IgD-negative memory B cell (primary cell): ENCODE data around the gene ATG2B. TPM values are rescaled to one million over a fixed set of nuclear protein-coding genes. Genes with fewer than 3 reads are reported as not detected.

ENCODE experiments used
- H3K27ac Mint-ChIP-seq, 3 donors: one replicate each; pipeline ENCODE4 v1.8.0; 2020 to 2022; ENCODE audit warnings: mild to moderate bottlenecking in 3 of 3, mixed read lengths in 3 of 3, moderate library complexity in 1 of 3
- H3K27me3 Mint-ChIP-seq: one replicate; pipeline ENCODE4 v1.8.0; 2021; ENCODE audit warnings: mixed read lengths
- H3K36me3 Mint-ChIP-seq: one replicate; pipeline ENCODE4 v1.8.0; 2020; ENCODE audit warnings: mild to moderate bottlenecking, mixed read lengths
- H3K4me1 Mint-ChIP-seq, 3 donors: one replicate each; pipeline ENCODE4 v1.8.0; 2020 to 2022; ENCODE audit warnings: mixed read lengths in 3 of 3, mild to moderate bottlenecking in 1 of 3
- H3K4me3 Mint-ChIP-seq, 4 donors: one replicate each; pipeline ENCODE4 v1.8.0; 2020 to 2022; ENCODE audit warnings: mild to moderate bottlenecking in 4 of 4, mixed read lengths in 4 of 4, moderate library complexity in 3 of 4
- H3K9me3 Mint-ChIP-seq, 3 donors: one replicate each; pipeline ENCODE4 v1.8.0; 2020 to 2021; ENCODE audit warnings: mixed read lengths in 3 of 3, mild to moderate bottlenecking in 1 of 3
- polyA plus RNA-seq: library from polyadenylated mRNA; unstranded; fragments of 300-500 nt; fragmentation: Illumina TruSeq; gene quantifications from one replicate; pipeline ENCODE4 v1.2.3, GENCODE V29; 2021

Gene ATG2B, protein sequence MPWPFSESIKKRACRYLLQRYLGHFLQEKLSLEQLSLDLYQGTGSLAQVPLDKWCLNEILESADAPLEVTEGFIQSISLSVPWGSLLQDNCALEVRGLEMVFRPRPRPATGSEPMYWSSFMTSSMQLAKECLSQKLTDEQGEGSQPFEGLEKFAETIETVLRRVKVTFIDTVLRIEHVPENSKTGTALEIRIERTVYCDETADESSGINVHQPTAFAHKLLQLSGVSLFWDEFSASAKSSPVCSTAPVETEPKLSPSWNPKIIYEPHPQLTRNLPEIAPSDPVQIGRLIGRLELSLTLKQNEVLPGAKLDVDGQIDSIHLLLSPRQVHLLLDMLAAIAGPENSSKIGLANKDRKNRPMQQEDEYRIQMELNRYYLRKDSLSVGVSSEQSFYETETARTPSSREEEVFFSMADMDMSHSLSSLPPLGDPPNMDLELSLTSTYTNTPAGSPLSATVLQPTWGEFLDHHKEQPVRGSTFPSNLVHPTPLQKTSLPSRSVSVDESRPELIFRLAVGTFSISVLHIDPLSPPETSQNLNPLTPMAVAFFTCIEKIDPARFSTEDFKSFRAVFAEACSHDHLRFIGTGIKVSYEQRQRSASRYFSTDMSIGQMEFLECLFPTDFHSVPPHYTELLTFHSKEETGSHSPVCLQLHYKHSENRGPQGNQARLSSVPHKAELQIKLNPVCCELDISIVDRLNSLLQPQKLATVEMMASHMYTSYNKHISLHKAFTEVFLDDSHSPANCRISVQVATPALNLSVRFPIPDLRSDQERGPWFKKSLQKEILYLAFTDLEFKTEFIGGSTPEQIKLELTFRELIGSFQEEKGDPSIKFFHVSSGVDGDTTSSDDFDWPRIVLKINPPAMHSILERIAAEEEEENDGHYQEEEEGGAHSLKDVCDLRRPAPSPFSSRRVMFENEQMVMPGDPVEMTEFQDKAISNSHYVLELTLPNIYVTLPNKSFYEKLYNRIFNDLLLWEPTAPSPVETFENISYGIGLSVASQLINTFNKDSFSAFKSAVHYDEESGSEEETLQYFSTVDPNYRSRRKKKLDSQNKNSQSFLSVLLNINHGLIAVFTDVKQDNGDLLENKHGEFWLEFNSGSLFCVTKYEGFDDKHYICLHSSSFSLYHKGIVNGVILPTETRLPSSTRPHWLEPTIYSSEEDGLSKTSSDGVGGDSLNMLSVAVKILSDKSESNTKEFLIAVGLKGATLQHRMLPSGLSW (N-terminal part only)
- polyA plus RNA-seq = 1.9 TPM

DNA sequence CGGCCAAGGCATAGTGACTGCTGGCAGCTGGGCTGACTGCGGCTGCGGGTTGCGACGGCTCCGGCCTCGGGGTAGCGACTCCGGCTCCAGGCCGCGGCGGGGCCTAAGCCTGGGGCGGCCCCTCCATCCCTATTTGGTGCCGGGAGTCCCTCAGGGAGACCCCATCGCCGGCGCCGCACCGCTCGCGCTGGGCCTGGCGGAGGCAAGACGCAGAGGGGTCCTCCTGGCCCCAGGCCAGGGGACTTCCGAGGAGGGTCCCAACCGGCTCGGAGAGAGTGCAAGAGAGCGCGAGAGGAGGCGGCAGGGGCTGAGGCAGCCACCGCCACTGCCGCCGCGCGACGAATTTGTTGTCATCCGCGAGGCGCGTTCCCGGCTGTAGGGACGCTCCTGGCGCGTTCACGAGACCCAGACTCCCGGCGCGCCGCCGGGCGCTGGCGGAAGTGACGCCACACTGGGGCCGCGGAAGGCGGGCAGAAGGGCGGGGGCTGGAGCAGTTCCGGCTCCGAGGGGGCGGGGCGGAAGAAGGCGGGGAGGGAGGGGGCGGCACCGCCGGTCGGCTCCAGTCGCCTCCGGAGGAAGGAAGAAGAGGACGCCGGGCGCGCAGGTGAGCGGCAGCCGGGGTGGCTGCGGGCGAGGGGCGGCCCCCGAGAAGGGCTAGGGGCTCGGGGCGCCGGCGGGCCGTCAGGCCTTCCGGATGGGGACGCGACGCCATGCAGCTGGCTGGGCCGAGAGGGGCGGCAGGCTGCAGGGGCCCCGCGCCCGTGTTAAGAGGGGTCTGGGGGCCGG, at the start of gene ATG2B, which contains the start of gene GSKIP:
ATG2B (minus strand) TSS at position 377 of the 786 bp plus-strand sequence; CDS start at position 12, 365 bp downstream.
GSKIP (plus strand) TSS at position 562 of the 786 bp plus-strand sequence. CDS start 18,722 bp downstream, outside the sequence.
- H3K27me3 Mint-ChIP-seq = no peaks in the 10 kb centered on the region
- H3K4me1 Mint-ChIP-seq = peaks cover 37 to 39% (median 38%) of the 10 kb centered on the region in 3 donors
- H3K4me3 Mint-ChIP-seq = peak within 1 kb of the TSS; percentile 89 to 95 (median 90)
- H3K9me3 Mint-ChIP-seq = no peaks in the 10 kb centered on the region
- H3K36me3 Mint-ChIP-seq = peaks cover 6% of the 10 kb centered on the region
- H3K27ac Mint-ChIP-seq = peak within 1 kb of the TSS; percentile 86 to 92 (median 92)

DNA sequence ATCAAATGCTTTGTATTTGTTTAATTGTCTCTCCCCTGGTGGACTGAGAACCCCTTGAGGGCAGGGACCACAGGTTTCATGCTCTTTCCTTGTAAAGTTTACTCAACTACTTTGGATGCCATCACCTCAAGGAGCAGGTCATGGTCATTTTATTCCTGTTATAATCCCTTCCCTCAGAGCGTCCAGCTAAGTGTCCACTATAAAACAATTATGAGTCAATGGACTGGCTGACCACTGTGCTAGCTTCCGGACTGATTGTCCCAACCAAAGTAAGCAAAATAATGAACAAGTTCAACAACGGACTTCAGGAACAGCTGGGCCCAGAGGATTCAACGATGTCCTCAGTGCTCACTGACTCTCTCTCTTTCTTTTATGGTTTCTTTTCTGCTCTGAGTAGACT, 47.0 kb upstream of the ATG2B start:
- H3K4me1 Mint-ChIP-seq = no peaks in the 10 kb centered on the region
- H3K4me3 Mint-ChIP-seq = no peak overlapping the region
- no peaks in the 10 kb centered on the region for H3K9me3 Mint-ChIP-seq
- H3K27me3 Mint-ChIP-seq = no peaks in the 10 kb centered on the region
- H3K36me3 Mint-ChIP-seq = peaks cover 3% of the 10 kb centered on the region
- no peak overlapping the region for H3K27ac Mint-ChIP-seq

DNA sequence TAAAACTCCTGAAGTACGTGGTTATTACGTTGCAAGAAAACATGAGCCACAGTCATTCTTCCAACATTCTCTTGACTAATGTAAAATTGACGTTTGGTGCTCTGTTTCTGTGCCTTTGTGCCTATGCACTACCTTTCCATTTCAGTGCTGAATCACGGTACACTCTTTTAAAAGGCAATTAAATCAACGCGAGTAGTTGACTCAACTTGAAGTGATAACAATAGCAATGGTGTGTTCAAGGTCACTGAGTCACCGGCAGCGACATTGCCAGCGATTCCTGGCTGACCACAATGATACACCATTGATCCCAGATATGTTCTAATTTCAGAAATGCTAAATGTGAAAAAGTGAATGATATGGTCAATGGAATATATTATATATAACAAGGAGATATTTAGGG, 46.6 kb upstream of the ATG2B start:
- peaks cover 3% of the 10 kb centered on the region for H3K36me3 Mint-ChIP-seq
- no peak overlapping the region for H3K27ac Mint-ChIP-seq
- H3K9me3 Mint-ChIP-seq = no peaks in the 10 kb centered on the region
- H3K27me3 Mint-ChIP-seq = no peaks in the 10 kb centered on the region
- H3K4me3 Mint-ChIP-seq = no peak overlapping the region
- no peaks in the 10 kb centered on the region for H3K4me1 Mint-ChIP-seq

DNA sequence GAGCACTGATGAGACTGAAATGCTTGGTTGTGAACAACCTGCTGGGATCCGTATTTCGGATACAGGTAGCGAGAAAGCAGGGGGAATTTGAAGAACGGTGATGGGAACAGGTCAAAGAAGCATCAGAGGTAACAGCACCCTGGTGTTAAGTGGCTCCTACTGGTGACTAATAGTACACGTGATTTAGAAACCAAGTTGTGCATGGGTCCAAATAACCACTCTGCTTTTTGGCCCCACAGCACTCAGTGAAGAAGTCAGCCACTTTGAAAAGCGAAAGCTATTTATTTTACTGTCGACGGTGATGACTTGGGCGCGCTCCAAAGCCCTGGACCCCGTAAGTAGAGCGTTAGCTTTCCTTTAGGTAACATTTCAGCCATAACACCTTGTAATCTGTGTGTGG, 45.5 kb upstream of the ATG2B start:
- Mint-ChIP-seq H3K4me1 (no peaks in the 10 kb centered on the region), H3K36me3 (peaks cover 3% of the 10 kb centered on the region), H3K27me3 (no peaks in the 10 kb centered on the region), H3K9me3 (no peaks in the 10 kb centered on the region), H3K4me3 (no peak overlapping the region), H3K27ac (no peak overlapping the region)

DNA sequence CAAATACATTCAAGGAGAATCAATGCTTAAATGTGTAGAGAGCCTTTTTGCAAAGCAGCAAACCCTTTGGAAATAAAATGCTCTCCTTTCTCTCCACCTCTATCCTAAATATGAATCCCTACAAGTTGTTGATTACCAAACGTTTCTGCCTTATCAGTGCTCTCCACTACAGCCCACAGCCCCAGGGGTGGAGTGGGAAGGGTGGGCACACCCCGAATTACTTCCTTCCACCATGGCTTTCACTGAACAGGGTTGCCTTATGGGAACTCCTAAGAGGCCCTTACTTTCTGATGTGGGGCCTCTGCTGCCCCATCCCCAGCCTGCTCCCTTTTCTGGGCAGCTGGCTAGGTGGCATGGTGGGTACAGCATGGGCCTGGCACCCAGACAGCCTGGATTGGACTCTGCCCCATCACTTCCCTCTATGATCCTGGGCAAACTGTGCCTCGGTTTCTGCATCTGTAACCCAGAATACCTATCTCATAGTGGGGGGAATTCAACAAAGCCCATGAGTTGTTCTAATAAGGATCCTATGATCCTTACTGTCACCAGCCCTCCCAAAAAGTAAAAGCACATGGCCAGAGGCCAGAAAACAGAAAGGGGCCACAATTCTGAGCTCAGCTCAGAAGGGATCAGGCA, 44.9 kb upstream of the ATG2B start:
- Mint-ChIP-seq H3K4me1 (no peaks in the 10 kb centered on the region), H3K27ac (no peak overlapping the region), H3K27me3 (no peaks in the 10 kb centered on the region), H3K36me3 (peaks cover under 1% of the 10 kb centered on the region), H3K9me3 (no peaks in the 10 kb centered on the region), H3K4me3 (no peak overlapping the region)

DNA sequence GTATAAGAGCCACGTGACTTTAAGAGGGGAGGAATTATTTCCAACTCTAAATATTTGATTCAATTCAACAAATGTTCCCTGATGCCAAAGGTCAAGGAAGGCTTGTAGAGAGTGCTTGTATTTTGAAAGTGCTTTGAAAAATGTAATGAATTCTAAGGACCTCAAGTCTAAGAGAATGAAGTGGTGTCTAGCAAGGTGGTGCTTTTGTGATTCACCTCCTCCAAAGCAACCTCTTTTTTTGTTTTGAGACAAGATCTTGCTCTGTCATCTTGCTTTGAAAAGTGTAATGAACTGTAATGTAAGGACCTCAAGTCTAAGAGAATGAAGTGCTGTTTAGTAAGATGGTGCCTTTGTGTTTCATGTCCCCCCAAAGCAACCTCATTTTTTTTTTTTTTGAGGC, 42.5 kb upstream of the ATG2B start:
- H3K36me3 Mint-ChIP-seq = no peaks in the 10 kb centered on the region
- no peak overlapping the region for H3K4me3 Mint-ChIP-seq
- H3K27ac Mint-ChIP-seq = no peak overlapping the region
- no peaks in the 10 kb centered on the region for H3K4me1 Mint-ChIP-seq
- no peaks in the 10 kb centered on the region for H3K9me3 Mint-ChIP-seq
- H3K27me3 Mint-ChIP-seq = no peaks in the 10 kb centered on the region

DNA sequence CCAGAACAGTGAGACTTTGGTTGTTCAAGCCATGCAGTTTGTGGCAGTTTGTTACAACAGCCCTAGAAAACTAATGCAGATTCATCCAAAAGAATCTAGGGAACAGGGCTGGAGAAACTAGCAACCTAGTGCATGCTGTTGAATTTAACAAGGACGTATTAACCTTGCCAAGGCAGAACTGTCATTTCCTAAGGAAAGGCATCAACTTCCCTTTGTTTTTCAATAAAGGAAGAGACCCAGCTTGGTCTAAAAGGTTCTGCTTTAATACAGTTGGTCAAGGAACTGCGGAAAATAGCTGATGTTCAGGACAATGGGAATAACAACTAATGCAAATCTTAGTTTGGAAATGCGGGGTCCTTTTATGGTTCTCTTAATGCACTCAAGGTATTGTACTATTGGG, 40.3 kb upstream of the ATG2B start:
- Mint-ChIP-seq H3K36me3 (no peaks in the 10 kb centered on the region), H3K9me3 (no peaks in the 10 kb centered on the region), H3K27me3 (peaks cover 6% of the 10 kb centered on the region), H3K4me1 (no peaks in the 10 kb centered on the region), H3K27ac (no peak overlapping the region), H3K4me3 (no peak overlapping the region)

DNA sequence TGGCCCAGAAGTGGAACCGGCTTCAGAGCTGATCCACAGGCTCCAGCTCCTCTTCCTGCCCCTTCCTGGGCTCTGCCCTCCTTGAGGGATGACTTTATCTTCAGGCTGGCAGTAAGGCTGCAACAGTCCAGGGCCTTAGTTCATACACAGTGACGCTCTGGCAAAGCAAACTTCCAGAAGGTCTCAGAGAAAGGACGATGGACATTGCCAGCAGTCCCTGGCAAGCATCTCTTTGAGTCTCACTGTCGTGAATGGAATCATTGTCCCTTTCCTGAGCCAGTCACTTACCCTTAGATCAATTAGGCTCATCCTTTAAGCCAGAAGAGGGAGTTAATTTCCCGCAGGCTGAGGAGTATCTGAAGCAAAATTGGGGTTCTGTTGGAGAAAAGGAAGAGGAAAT, 37.4 kb upstream of the ATG2B start:
- Mint-ChIP-seq H3K36me3 (no peaks in the 10 kb centered on the region), H3K4me1 (no peaks in the 10 kb centered on the region), H3K27ac (no peak overlapping the region)

DNA sequence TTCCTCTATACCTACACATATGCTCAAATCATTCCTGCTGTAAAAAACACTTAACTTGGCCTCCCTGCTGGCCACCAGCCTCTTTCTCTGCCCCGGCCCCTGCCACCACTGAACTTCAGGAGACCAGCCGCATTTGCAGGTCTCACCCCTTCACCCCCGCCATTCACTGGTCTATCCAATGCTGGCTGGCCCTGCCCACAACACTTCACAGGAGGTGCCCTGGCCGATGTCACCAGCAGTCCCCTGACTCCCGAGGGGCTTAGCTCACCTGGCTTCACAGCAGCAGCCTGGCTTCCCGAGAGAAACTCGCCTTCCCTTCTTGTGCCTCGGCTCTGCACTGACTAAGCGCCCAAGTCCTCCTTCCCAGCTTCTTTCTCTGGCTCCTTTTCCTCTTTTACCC, 36.3 kb upstream of the ATG2B start:
- Mint-ChIP-seq H3K4me3 (no peak overlapping the region), H3K27me3 (peaks cover 6% of the 10 kb centered on the region), H3K27ac (peak overlapping the region in 1 of 3 donors; percentile 86), H3K9me3 (no peaks in the 10 kb centered on the region), H3K36me3 (no peaks in the 10 kb centered on the region), H3K4me1 (no peaks in the 10 kb centered on the region)

More for the DNA sequence above, 37.4 kb upstream of the ATG2B start:
- peaks cover 6% of the 10 kb centered on the region for H3K27me3 Mint-ChIP-seq
- no peaks in the 10 kb centered on the region for H3K9me3 Mint-ChIP-seq
- H3K4me3 Mint-ChIP-seq = no peak overlapping the region

DNA sequence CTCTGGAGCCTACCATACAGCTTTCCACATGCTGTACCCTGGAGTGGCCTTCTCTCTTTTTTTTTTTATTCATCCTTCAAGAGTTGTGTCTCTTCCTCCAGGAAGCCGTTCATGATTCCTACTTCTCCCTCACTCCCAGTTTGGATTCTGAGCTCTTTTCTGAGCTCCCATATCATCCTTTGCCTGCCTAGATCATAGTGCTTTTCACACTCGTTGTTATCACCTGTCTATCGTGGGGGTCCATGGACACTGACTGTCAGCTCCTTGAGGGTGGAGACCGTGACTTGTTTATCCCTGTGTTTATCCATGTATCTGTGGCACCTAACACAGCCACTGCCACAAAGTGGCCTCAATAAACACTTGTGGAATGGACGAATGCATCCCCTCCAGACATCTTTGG, 35.8 kb upstream of the ATG2B start:
- no peaks in the 10 kb centered on the region for H3K4me1 Mint-ChIP-seq
- H3K4me3 Mint-ChIP-seq = no peak overlapping the region
- H3K9me3 Mint-ChIP-seq = no peaks in the 10 kb centered on the region
- H3K27ac Mint-ChIP-seq = no peak overlapping the region
- H3K36me3 Mint-ChIP-seq = no peaks in the 10 kb centered on the region
- peaks cover 6% of the 10 kb centered on the region for H3K27me3 Mint-ChIP-seq

DNA sequence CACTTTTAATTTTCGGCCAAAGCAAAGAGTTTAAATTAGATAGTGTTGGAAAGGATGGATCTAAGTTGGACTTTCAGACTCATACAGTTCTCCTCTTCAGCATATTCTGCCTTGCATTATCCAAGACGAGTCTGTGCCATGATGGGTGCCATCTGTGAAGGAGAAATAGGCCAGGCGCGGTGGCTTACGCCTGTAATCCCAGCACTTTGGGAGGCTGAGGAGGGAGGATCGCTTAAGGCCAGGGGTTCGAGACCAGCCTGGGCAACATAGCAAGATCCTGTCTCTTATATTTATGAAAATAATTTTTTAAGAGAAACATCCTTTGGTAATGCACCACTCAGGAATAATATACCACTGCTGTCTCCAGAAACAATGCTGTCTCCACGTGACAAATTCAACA, 35.3 kb upstream of the ATG2B start:
- Mint-ChIP-seq H3K9me3 (no peaks in the 10 kb centered on the region), H3K27ac (no peak overlapping the region), H3K4me3 (no peak overlapping the region), H3K27me3 (peaks cover 6% of the 10 kb centered on the region), H3K4me1 (no peaks in the 10 kb centered on the region), H3K36me3 (no peaks in the 10 kb centered on the region)

DNA sequence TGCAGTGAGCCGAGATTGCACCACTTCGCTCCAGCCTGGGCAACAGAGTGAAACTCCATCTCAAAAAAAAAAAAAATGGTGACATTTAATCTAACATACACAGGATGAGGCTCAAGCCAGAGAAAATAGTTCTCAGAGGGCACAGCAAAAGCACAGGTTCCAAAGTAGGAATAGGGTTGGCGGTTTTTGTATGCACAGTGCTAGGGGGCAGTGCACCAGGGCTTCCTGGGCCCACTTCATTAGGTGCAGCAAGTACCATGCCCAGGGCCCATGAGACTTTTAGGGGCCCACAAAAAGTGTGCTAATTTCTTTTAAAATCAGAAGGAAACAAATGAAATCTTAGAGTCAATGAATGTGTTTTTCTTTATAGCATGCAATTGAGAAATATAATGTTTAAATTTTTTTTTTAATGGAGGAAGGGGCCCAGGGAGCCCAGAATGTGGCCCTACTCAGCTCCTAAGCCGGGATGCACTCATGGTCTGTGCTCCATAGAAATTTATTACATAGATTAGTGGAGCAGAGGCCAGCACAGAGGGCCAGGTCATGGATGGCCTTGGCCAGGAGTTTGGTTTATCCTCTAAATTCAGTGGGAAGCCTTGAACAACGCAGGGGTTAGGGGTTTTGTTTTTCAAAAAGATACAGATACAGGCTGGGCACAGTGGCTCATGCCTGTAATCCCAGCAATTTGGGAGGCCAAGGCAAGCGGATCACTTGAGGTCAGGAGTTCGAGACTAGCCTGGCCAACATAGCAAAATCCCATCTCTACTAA, 31.1 kb upstream of the ATG2B start:
- Mint-ChIP-seq H3K36me3 (no peaks in the 10 kb centered on the region), H3K9me3 (no peaks in the 10 kb centered on the region), H3K4me3 (peak overlapping the region in 3 of 4 donors; percentile 25 to 96 (median 33)), H3K27ac (peak overlapping the region in 2 of 3 donors; percentile 51 to 67), H3K4me1 (peaks cover 2 to 7% (median 7%) of the 10 kb centered on the region in 3 donors), H3K27me3 (peaks cover under 1% of the 10 kb centered on the region)

DNA sequence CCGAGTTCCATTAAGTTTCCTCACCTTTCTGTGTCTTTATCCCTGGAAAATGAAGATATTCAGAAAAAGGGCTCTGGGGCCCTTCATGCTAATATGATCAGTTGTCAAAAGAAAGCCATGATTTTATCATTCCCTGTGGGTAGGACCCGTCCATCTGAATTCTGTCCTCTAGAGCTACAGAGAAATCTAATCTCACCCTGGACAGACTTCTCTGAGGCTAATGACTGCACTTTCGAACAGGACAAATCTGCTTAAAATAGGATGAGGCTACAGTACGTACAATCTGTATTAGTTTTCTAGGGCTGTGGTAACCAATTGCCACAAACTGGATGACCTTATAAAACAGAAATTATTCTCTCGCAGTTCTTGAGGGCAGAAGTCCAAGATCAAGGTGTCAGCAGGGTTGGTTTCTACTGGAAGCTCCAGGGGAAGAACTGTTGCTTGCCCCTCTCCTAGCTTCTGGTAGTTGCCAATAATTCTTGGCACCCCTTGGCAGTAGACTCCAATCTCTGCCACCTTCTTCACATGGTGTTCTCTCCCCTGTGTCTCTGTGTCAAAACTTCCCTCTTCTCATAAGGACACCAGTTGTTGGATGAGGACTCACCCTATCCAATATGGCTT, 30.0 kb upstream of the ATG2B start:
- Mint-ChIP-seq H3K27me3 (no peaks in the 10 kb centered on the region), H3K27ac (peak overlapping the region in 1 of 3 donors; percentile 39), H3K4me1 (peaks cover 2 to 7% (median 7%) of the 10 kb centered on the region in 3 donors), H3K4me3 (peak overlapping the region; percentile 77 to 98 (median 96)), H3K36me3 (no peaks in the 10 kb centered on the region), H3K9me3 (no peaks in the 10 kb centered on the region)
